Measurements from ENCODE around the gene NET1. TPM values are rescaled to one million over a fixed set of nuclear protein-coding genes. Genes with fewer than 3 reads are reported as not detected.
A peak's percentile ranks its signal among the peaks of the same experiment; 100 is the strongest.

The NET1 gene
- total and polyA plus RNA-seq, 7 donors, result 75.3 to 333 (median 199) TPM

GRCh38 chr10:5490698-5491464 is 78.5 kb downstream of the NET1 start:
- Histone ChIP-seq H3K36me3 (no peaks in the 10 kb centered on the region), H3K27ac (no peak overlapping the region), H3K27me3 (no peaks in the 10 kb centered on the region), H3K4me1 (no peaks in the 10 kb centered on the region), H3K9me3 (peaks cover 0 to 4% (median 2%) of the 10 kb centered on the region in 4 donors), H3K4me3 (no peak overlapping the region)
- DNase-seq, result peak; percentile 22
- TF ChIP-seq POLR2AphosphoS5 (IDR thresholded peaks at IDR 0.05) (no peak), CTCF (IDR thresholded peaks at IDR 0.05) (no peak), EP300 (IDR thresholded peaks at IDR 0.05) (no peak), POLR2A (IDR thresholded peaks at IDR 0.05) (no peak)
- WGBS, 2 donors, result 82 to 93% methylated on average over 10 of the region's 10 CpGs
- intact Hi-C loops (cut with DNase I), result no loop called here

- no peaks in the 10 kb centered on the region for H3K4me1 ChIP-seq
- H3K9me3 ChIP-seq, result peaks cover 0 to 4% (median 2%) of the 10 kb centered on the region in 4 donors
- intact Hi-C loops (cut with DNase I), result no loop called here
- H3K27me3 ChIP-seq, result no peaks in the 10 kb centered on the region
- no peak overlapping the region for H3K4me3 ChIP-seq
- 95 to 96% methylated on average over 7 of the region's 7 CpGs for WGBS, 2 donors
- H3K36me3 ChIP-seq, result no peaks in the 10 kb centered on the region
- no peak overlapping the region for H3K27ac ChIP-seq
- no peak for TF ChIP-seq POLR2AphosphoS5 (IDR thresholded peaks at IDR 0.05)
- no peak for TF ChIP-seq POLR2A (IDR thresholded peaks at IDR 0.05)
- peak; percentile 46 for DNase-seq
These were observed 79.1 kb downstream of the NET1 start for GRCh38 chr10:5491477-5491876.

- Histone ChIP-seq H3K27me3 (no peaks in the 10 kb centered on the region), H3K27ac (no peak overlapping the region), H3K4me3 (no peak overlapping the region), H3K9me3 (peaks cover 0 to 4% (median 2%) of the 10 kb centered on the region in 4 donors), H3K4me1 (no peaks in the 10 kb centered on the region), H3K36me3 (no peaks in the 10 kb centered on the region)
- intact Hi-C loops (cut with DNase I), result no loop called here
- DNase-seq, result peak; percentile 58
- WGBS, 2 donors, result 95 to 96% methylated on average over 4 of the region's 4 CpGs
- TF ChIP-seq POLR2AphosphoS5 (IDR thresholded peaks at IDR 0.05), result no peak
- no peak for TF ChIP-seq EP300 (IDR thresholded peaks at IDR 0.05)
- no peak for TF ChIP-seq POLR2A (IDR thresholded peaks at IDR 0.05)
- TF ChIP-seq CTCF (IDR thresholded peaks at IDR 0.05), result no peak
These were observed 80.0 kb downstream of the NET1 start for GRCh38 chr10:5492322-5492855.

GRCh38 chr10:5492929-5493576 is 80.7 kb downstream of the NET1 start:
- H3K27me3 ChIP-seq, result no peaks in the 10 kb centered on the region
- peak; percentile 42 for DNase-seq
- H3K9me3 ChIP-seq, result peaks cover 0 to 4% (median 2%) of the 10 kb centered on the region in 4 donors
- H3K4me1 ChIP-seq, result no peaks in the 10 kb centered on the region
- 94% methylated on average over 13 of the region's 13 CpGs for WGBS, 2 donors
- H3K36me3 ChIP-seq, result no peaks in the 10 kb centered on the region
- TF ChIP-seq POLR2A (IDR thresholded peaks at IDR 0.05) (no peak), EP300 (IDR thresholded peaks at IDR 0.05) (no peak)
- H3K4me3 ChIP-seq, result no peak overlapping the region
- intact Hi-C loops (cut with DNase I), result no loop called here
- no peak overlapping the region for H3K27ac ChIP-seq

GRCh38 chr10:5493691-5494090 is 81.3 kb downstream of the NET1 start:
- TF ChIP-seq CTCF (IDR thresholded peaks at IDR 0.05) (no peak), EP300 (IDR thresholded peaks at IDR 0.05) (no peak)

More at GRCh38 chr10:5493691-5494090, 81.3 kb downstream of the NET1 start:
- no peak overlapping the region for H3K27ac ChIP-seq
- no peak overlapping the region for H3K4me3 ChIP-seq
- H3K9me3 ChIP-seq, result peaks cover 0 to 4% (median 2%) of the 10 kb centered on the region in 4 donors
- DNase-seq, result no peak
- no peaks in the 10 kb centered on the region for H3K4me1 ChIP-seq
- no peaks in the 10 kb centered on the region for H3K27me3 ChIP-seq
- intact Hi-C loops (cut with DNase I), result no loop called here
- no peaks in the 10 kb centered on the region for H3K36me3 ChIP-seq
- 26 to 67% methylated on average over 3 of the region's 3 CpGs for WGBS, 2 donors
